PC-3 (cell line): ENCODE results near the gene LHX1.

Experiments used
- CTCF ChIP-seq: fragments of 300-600 bp; sonication (generic); conservative IDR thresholded peaks from 2 replicates; pipeline ENCODE4 v1.5.1; 2017; ENCODE audit warnings: antibody characterized with exemption, low read depth, mild to moderate bottlenecking, low read length
- EZH2phosphoT487 ChIP-seq: fragments of 300-600 bp; sonication (generic); IDR thresholded peaks from 2 replicates; pipeline ENCODE4 v1.6.1; 2018; ENCODE audit warnings: mild to moderate bottlenecking, antibody characterized with exemption, low read length, borderline replicate concordance

- TF ChIP-seq CTCF (no peak), EZH2phosphoT487 (no peak)
Observed at GRCh38 chr17:36888236-36888951, 48.9 kb upstream of the LHX1 start.
